ENCODE results near the gene KPNA4.

DNA sequence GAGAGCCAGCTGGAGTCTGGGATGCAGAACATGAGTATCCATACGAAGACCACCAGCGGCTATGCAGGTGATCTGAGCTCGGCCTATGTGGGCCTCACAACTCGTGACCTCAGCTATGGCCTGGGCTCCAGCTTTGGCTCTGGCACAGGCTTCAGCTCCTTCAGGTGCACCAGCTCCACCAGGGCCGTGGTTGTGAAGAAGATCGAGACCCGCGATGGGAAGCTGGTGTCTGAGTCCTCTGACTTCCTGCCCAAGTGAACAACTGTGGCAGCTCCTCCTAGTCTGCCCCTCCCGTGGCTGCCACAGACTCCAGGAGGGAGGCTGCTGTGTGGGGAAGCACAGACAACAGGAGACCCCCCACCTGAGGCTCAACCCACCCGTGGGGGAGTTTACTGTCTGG lies 3.6 kb upstream of the KPNA4 start:
- TF ChIP-seq, protein P1, sequence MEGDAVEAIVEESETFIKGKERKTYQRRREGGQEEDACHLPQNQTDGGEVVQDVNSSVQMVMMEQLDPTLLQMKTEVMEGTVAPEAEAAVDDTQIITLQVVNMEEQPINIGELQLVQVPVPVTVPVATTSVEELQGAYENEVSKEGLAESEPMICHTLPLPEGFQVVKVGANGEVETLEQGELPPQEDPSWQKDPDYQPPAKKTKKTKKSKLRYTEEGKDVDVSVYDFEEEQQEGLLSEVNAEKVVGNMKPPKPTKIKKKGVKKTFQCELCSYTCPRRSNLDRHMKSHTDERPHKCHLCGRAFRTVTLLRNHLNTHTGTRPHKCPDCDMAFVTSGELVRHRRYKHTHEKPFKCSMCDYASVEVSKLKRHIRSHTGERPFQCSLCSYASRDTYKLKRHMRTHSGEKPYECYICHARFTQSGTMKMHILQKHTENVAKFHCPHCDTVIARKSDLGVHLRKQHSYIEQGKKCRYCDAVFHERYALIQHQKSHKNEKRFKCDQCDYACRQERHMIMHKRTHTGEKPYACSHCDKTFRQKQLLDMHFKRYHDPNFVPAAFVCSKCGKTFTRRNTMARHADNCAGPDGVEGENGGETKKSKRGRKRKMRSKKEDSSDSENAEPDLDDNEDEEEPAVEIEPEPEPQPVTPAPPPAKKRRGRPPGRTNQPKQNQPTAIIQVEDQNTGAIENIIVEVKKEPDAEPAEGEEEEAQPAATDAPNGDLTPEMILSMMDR (IDR thresholded peaks at IDR 0.05), result no peak
- TF ChIP-seq POLR2A (IDR thresholded peaks at IDR 0.05), result no peak
